Hematopoietic multipotent progenitor cell treated with erythropoietin and hydrocortisone succinate and interleukin-3 and kit ligand, for 6 days (in vitro differentiated cells): Measurements from ENCODE around the gene FLT3.

Experiments
- DNase-seq: peaks from one replicate; pipeline ENCODE4 v3.0.0-alpha.2; 2015

Gene FLT3

DNA sequence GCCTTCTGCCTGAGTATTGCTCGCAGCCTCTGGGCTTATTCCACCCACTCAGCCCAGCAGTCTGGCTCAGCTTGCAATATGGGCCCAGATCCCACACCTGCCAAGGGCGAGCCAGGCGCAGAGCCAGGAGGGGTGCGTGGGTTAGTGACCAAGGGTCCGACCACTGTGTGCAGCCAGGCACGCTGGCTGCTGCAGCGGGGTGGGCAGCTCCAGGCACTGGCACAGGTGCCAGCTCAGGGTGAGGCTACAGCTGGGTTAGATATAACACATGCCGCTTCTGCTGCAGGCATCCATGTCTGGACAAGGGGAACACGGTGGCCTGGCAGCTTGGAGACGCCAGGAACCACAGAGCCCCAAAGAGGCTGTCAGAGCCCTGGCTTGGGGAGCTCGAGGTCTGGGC lies 99.3 kb downstream of the FLT3 start:
- no peak for DNase-seq

GRCh38 chr13:28000567-28000966 lies 99.8 kb downstream of the FLT3 start:
- DNase-seq = no peak

DNA sequence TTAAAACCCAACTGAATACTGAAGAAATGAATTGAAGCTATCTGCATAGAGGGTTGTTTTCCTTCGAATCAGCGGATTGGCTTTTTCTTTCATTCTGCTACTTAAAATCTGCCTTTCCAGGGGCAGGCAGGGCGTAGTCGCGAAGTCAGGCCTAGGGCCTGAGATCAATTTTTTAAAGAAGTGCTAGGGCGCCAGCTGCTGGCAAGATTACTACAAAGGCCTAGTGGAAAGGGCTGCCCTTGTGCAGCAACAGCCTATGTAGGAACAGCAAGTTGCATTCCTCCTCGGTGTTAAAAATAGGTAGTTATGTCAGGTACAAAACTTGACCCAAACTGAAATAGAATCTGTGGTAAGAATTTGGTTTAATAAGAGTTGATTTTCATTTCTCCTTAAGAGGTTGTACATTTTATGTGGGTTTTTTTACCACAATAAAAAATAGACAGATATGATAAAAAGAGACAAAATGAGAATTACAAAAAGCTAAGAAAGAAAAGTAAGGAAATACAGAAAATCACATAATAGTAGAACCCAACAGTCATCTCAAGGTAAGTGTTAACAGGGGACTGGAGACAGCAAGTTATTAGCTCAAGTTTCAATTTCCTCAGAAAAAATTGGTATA lies 102.4 kb downstream of the FLT3 start:
- DNase-seq = peak; percentile 76

GRCh38 chr13:27991881-27992280 lies 108.5 kb downstream of the FLT3 start:
- DNase-seq = no peak

GRCh38 chr13:27988520-27988919 lies 111.9 kb downstream of the FLT3 start, which contains the start of gene URAD:
Gene URAD (minus strand): TSS chr13:27988693. CDS start chr13:27988637, 56 bp downstream.
- DNase-seq = no peak

DNA sequence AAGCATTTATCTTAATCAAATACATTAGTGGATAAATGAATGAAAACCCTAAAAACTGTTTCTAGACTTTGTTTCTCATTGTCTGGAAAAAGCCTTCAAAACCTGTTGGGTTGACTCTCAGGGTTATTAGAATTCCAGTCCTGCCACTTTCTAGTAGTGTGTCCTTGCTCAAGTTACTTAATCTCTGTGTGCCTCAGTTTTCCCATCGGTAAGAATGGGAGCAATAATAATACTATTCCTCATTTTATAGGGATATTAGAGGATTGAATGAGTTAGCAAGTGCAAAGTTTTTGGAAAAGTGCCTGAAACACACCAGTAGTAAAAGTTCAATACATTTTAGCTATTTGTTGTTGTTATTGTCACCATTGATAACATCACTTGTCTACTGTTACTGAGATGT lies 114.8 kb downstream of the FLT3 start:
- DNase-seq = no peak

GRCh38 chr13:27982361-27982760 lies 118.0 kb downstream of the FLT3 start:
- DNase-seq = no peak

- no peak for DNase-seq
Observed at GRCh38 chr13:27981006-27981708, 119.2 kb downstream of the FLT3 start.

DNA sequence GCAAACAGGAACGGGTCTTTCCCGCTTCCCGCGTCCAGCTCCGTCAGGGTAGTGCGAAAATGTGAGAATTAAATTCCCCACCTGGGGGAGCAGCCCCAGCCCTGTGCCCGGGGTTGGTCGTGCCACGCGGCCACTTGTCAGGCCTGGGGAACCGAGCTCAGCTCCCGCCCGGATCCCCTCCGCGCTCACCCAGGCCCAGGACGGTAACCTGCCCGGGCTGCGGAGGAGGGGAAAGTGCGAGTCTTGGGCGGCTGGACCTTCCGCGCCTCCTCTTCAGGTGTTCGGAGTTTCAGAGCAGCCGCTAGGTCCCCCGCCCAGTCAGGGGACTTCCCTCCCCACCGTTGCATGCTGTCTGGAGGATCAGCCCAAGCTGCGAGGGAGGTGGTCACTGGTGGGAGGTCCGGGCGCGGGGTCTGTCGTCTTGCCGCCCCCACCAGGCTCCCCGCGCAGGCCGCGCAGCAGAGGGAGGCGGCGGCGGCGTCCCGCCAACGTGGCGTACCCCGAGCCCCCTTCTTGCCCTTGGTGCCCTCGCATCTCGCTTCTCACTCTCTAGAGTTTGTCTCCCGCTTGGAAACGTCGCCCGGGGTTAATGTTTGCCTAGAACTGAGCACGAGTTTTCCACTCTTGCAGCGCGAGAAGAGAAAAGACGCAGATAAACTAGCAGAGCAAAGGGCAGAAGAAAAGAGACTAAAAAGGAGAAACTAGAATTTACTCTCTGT lies 119.9 kb downstream of the FLT3 start:
- DNase-seq = no peak

GRCh38 chr13:27979765-27980279 lies 120.6 kb downstream of the FLT3 start:
- no peak for DNase-seq

- no peak for DNase-seq
Observed at GRCh38 chr13:27979001-27979643, 121.3 kb downstream of the FLT3 start.

GRCh38 chr13:27978301-27978968 lies 121.9 kb downstream of the FLT3 start:
- DNase-seq = no peak

- DNase-seq = no peak
Observed at GRCh38 chr13:27977476-27978300, 122.7 kb downstream of the FLT3 start.

GRCh38 chr13:27976362-27977091 lies 123.8 kb downstream of the FLT3 start:
- DNase-seq = no peak

DNA sequence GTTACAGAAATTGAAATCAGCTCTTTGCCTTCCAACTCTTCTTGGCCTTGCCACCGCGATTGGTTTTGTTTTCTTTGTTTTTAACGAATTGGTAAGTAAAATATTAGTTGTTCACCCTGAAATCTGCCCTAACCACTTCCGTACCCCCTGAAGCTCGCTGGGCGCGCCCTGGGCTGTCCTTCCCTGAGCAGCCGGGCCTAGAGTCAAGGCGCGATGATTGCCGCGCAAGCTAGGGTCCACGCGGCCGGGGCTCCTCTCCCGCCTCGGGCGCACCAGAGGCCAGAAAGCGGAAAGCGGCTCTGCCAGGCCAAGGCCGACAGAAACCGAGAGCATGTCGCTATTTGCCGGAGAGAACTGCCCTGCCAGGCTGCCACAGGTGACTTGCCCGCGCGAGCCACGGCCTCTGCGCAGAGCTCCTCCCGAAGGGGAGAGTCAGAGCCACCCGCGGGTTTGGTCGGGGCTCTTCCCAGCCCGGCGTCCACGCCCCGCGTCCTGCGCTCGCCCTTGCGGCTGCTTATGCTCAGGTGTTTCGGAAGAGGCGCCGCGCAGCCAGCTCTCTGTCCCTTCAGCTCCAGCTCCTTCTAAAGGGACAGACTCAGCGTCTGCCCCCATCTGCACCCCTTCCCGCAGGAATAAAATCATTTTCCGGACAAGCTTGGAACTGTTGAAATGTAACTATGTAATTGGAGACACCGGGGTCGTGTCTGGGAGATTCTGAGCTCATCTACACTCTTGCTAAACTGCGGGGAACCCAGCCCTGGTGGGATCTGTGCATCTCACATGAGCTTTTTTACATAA lies 124.6 kb downstream of the FLT3 start:
- DNase-seq = no peak

DNA sequence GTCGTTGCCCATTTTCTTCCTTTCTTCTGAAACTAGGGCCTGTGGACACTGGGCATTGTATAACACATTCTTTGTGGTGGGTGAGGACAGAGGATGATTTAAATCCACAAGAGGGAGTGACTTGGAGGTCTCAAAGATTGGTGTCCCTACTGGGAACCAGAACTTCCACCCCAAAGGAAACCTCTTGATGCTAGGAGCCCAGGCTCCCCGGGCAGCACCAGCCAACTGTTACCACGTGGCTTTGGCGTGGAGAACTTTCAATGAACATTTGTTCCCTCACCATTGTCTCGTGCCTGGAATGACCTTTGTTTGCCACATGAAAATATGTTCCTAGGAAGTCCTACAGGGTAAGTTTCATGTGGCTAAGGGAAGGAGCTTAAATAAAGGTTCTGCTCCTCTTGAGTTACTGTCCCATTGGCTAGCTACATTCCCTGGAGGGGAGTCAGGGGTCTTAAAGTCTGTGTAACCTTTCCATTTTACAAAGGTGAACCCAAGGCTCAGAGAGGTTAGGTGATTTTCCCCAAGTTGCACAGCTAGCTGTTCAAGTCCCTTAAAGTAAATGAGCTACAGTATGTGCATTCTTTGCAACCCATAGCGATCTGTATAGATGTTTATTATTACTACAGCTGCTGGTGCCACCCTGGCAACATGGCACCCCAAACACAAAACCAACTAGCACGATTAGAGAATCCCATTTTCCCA lies 126.3 kb downstream of the FLT3 start:
- DNase-seq = no peak

- no peak for DNase-seq
Observed at GRCh38 chr13:27973291-27973690, 127.1 kb downstream of the FLT3 start.

DNA sequence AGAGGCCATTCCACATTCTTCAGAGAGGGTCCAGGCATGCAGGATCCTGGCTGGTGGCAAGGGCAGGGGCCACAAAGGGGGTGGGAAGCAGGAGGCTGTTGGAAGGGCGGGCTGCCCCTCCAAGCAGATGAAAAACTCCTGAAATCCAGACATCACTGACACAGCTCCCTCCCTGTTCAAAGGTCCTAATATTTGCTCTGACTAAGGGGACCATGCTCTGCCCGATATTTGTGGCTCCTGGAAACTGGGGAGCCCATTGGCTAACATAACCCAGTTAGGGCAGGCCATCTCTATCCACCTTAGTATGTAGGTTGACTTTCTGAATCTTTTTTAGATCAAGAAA lies 127.9 kb downstream of the FLT3 start:
- DNase-seq = no peak

DNA sequence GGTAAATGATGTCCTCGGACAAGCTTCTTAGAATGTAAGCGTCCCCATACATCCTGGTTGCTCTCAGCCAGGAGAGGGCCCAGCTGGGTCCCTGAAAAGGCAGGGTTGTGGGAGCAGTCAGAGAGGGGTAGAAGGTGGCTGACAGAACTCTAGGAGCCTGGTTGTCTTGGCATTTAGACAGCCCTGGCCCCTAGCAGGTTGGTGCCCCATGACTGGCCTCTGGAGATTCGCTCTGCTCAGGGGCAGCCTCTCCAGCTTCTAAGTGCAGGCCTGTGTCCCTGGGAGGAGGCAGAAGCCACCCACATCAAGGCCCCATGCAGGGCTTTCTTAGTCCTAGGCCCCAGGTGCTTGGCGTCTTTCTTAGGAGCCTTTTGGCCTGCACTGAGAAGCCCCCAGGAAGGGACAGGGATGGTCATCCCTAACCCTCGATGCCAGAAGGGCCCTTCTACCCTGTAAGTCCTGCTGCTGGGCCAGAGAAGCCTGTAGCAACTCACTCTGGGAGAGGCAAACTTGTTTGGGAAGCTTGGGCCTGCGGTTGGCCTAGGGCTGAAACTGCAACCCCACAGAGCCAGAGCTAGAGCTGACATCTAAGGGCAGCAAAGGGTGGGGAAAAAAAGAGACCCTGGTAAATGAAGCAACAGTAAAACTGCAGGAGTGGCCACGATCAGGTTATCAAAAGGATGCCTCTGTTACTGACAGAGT lies 128.4 kb downstream of the FLT3 start:
- DNase-seq = no peak
